Hematopoietic multipotent progenitor cell treated with erythropoietin and hydrocortisone succinate and interleukin-3 and kit ligand, for 6 days (in vitro differentiated cells): ENCODE measurements around the gene RHEBL1.

Experiments
- DNase-seq: peaks from one replicate; pipeline ENCODE4 v3.0.0-alpha.2; 2015

RHEBL1 gene, protein sequence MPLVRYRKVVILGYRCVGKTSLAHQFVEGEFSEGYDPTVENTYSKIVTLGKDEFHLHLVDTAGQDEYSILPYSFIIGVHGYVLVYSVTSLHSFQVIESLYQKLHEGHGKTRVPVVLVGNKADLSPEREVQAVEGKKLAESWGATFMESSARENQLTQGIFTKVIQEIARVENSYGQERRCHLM

GRCh38 chr12:49069507-49070346 lies at the start of gene RHEBL1:
TSS of gene RHEBL1 (minus strand) at chr12:49069979. CDS start at chr12:49069785, 194 bp downstream.
- DNase-seq: peak; percentile 99

- DNase-seq: peak; percentile 53
Measured at GRCh38 chr12:49111206-49111605, 41.4 kb upstream of the RHEBL1 start.

DNA sequence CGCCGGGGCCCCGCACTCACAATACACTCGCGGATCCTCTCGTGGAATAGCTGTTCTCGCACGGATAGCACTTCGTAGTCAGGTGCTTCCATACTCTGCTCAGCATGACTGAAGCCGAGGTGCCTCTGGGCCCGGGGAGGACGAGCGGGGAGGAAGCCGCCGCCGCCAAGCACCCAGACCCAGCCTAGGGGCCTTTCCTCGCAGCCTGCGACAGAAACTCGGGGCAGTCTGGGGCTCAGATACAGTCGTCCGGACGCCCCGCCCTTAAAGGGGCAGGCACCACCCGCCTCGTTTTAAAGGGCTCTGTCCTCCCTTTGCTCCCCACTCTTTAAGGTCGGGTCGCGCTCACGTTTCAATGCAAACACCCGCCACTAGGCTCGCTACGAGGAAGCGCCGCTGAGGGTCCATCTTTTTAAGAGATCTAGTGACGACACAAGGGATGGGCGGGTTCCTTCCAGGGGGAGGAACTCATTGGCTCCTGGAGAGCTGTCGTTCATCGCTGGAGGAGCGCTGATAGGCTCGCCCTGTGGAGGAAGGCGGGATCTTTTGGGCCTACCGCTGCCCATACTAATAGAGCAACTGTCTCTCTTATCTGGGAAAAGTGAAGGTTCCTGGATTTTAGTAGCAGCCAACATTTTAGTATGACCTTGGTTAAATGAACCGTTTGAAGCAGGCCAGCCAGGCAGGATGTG lies 40.8 kb upstream of the RHEBL1 start, which contains the start of gene LMBR1L:
LMBR1L (minus strand) TSS at position 384 of the 692 bp plus-strand sequence; CDS start at position 92, 292 bp downstream.
- peak; percentile 100 for DNase-seq

GRCh38 chr12:49109641-49110463 lies 40.1 kb upstream of the RHEBL1 start:
- DNase-seq: no peak

GRCh38 chr12:49108958-49109404 lies 39.2 kb upstream of the RHEBL1 start:
- DNase-seq: peak; percentile 54

GRCh38 chr12:49105504-49106084 lies 35.8 kb upstream of the RHEBL1 start:
- DNase-seq: no peak

GRCh38 chr12:49104822-49105221 lies 35.0 kb upstream of the RHEBL1 start:
- no peak for DNase-seq

- DNase-seq: no peak
Measured at GRCh38 chr12:49100380-49100779, 30.6 kb upstream of the RHEBL1 start.

- no peak for DNase-seq
Measured at GRCh38 chr12:49098703-49099102, 28.9 kb upstream of the RHEBL1 start.

GRCh38 chr12:49098035-49098451 lies 28.3 kb upstream of the RHEBL1 start:
- peak; percentile 73 for DNase-seq

GRCh38 chr12:49097381-49097780 lies 27.6 kb upstream of the RHEBL1 start:
- DNase-seq: no peak

DNA sequence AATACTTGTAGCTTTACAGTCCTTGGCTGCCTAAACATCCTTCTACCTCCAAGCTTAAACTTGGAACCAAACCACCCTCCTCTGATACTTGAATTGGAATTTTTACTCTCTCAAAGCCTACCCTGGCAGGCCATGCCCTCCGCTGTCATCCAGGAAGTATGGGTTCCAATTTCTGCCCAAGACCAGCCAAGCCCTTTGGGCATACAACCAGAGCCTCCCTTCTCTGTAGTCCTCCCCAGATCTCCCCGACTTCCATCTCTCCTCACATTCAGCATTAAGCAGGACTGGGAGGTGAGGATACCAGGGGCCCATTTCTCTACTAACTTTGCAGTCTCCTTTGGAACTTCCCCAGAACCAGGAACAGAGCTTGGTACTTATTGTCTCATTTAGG lies 25.2 kb upstream of the RHEBL1 start:
- DNase-seq: no peak

DNA sequence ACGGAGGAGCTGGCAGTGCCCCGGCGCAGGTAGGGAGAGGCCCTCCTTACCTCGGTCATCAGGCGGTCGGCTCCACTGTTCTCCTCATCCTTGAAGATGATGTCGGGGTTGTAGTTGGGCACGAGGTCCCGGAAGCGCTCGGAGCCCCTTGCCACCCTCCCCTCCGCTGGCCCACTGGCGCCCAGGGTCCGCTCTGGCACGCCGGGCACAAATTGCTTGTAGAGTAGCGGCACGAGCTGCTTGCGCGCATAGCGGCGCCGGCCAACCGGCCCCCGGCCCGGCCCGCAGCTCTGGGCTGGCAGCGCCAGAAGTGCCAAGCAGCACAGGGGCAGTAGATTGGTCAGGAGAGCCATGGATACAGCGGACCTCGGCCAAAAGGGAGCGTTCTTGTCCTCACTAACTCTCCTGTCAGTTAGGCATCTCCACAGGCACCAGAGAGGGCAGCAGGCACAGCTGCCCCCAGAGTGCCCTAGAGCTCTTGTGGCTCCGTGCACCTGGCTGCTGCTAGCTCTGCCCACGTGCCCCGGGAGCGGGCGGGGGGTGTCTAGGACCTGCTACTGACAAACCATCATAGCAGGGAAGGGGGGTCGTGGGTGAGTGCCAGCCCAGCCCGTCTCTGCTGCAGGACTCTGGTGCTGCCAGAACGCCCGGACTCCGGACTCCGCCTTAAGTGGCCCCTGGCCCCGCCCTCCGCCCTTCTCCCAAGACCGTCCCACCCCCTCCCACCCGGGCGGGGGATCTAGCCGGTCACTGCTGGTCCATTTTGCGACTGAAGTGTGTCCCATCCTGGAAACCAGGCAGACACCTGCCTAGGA lies 24.6 kb upstream of the RHEBL1 start, which contains the start of gene DHH:
DHH (minus strand) TSS at position 642 of the 815 bp plus-strand sequence; CDS start at position 353, 289 bp downstream.
- peak; percentile 34 for DNase-seq

- no peak for DNase-seq
Measured at GRCh38 chr12:49093792-49094159, 24.0 kb upstream of the RHEBL1 start.

DNA sequence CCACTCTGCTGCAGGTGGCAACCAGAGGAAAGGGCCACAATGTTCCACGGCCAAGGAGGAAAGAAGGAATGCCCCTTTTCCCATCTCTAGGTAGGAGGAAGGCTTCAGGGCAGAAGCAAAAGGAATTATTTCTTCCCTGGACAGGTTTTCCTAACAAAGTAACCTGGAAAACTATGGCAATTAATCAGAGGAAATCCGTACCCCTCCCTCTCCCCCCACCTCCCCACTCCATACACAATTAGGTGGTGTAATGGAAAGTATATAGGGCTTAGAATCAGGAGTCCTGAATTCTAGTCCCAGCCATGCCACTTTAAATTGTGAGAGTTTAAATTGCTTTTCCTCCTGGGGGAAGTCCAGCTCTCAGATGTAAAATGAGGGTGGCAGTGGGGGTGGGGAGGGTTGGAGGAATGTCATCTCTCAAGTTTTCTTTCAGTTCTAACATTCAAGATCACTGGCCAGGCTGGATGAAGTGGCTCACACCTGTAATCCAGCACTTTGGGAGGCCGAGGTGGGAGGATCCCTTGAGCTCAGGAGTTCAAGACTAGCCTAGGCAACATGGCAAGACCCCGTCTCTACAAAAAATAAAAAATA lies 23.1 kb upstream of the RHEBL1 start:
- no peak for DNase-seq

DNA sequence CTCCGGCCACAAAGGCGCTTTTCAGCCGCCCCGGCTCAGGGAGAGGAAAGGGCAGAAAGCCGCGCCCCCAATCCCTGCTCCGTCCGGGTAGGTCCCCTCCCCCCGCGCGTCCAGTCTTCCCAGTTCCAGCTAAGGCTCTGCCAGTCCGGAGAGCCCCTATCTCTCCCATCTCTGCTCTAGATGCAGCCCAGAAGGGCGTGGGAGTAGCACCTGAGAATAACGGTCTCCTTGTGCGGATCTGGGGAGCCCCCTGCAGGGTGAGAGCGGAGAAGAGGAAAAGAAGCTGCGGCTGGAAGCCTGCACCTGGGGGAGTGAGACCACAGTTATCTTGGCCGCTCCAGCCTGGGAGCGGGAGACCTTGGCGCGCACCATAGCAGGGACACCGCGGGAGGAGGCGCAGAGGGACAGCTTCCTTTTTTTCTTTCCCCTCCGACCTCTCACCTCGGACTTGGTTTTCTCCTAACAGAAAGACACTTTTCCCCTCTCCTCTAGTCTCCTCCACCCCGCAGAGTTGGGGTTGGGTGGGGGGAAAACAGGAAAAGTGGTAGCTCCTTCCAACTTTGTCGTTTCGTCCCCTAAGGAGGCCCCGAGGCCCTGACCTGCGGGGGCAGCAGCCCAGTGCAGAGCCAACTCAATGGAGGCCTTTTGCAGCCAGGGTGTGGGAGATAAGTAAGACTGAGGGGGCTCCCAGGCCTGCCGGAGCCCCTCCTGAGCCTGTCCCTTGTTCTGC lies 22.5 kb upstream of the RHEBL1 start:
- DNase-seq: peak; percentile 61

GRCh38 chr12:49091836-49092085 lies 22.0 kb upstream of the RHEBL1 start:
- no peak for DNase-seq

- DNase-seq: no peak
Measured at GRCh38 chr12:49091056-49091835, 21.5 kb upstream of the RHEBL1 start.
